IMR-90 (cell line): Measurements from ENCODE around the gene TCN1. TPM values are rescaled to one million over a fixed set of nuclear protein-coding genes. Genes with fewer than 3 reads are reported as not detected.

Source experiments
- ATAC-seq: fragments of 200-7000 bp; cut with Tn5 transposase; 2 replicates; pipeline ENCODE4 v1.9.1; 2020; ENCODE audit warnings: low read depth, mild to moderate bottlenecking, moderate library complexity
- BruUV-seq: library from RNA; stranded (reverse); fragments of 400-500 nt; replicated peaks from 2 replicates; lab custom pipeline; 2021; lab: Mats Ljungman, UMichigan
- CTCF ChIA-PET: fragments of 300-600 bp; formaldehyde crosslinking; extraction: SDS; loops from one replicate; lab custom pipeline; 2021; ENCODE audit warnings: antibody characterized with exemption; lab: Yijun Ruan, JAX
- POLR2A ChIA-PET: fragments of 300-600 bp; sonication (Branson Sonifier 250); formaldehyde crosslinking; loops from one replicate; lab custom pipeline; 2022; ENCODE audit warnings: antibody characterized with exemption; ENCODE audit not compliant: unreplicated experiment; lab: Charles Lee
- DNase-seq: peaks from one replicate; pipeline ENCODE4 v3.0.0; 2013
- H2AFZ ChIP-seq: replicated peaks from 2 replicates; pipeline ENCODE3; 2013; ENCODE audit warnings: low read length, mild to moderate bottlenecking; ENCODE audit not compliant: poor library complexity
- H2AK5ac ChIP-seq: 2 replicates; pipeline ENCODE4 v1.6.1; 2013; ENCODE audit warnings: low read depth, low read length, inconsistent platforms
- H2AK9ac ChIP-seq: replicated peaks from 2 replicates; pipeline ENCODE3; 2013; ENCODE audit warnings: mild to moderate bottlenecking, low read depth, low read length, moderate library complexity; ENCODE audit not compliant: poor library complexity
- H2BK120ac ChIP-seq: 2 replicates; pipeline ENCODE4 v1.6.1; 2013; ENCODE audit warnings: low read depth, low read length, inconsistent platforms
- H2BK15ac ChIP-seq: 3 replicates; pipeline ENCODE4 v1.6.1; 2013; ENCODE audit warnings: low read depth, low read length, inconsistent platforms
- H2BK20ac ChIP-seq: 2 replicates; pipeline ENCODE4 v1.6.1; 2013; ENCODE audit warnings: low read depth, mild to moderate bottlenecking, inconsistent platforms, low read length, moderate library complexity
- H2BK5ac ChIP-seq: 2 replicates; pipeline ENCODE4 v1.6.1; 2013; ENCODE audit warnings: mild to moderate bottlenecking, low read depth, low read length, inconsistent platforms; ENCODE audit not compliant: poor library complexity, severe bottlenecking
- H3K14ac ChIP-seq: replicated peaks from 2 replicates; pipeline ENCODE4 v1.6.1; 2013; ENCODE audit warnings: low read depth, low read length, inconsistent platforms
- H3K18ac ChIP-seq: 2 replicates; pipeline ENCODE4 v1.6.1; 2013; ENCODE audit warnings: low read depth, low read length, control low read depth
- H3K23ac ChIP-seq: 2 replicates; pipeline ENCODE4 v1.6.1; 2013; ENCODE audit warnings: low read depth, low read length, inconsistent platforms
- H3K27ac ChIP-seq: 2 replicates; pipeline ENCODE4 v1.5.1; 2013; ENCODE audit warnings: mild to moderate bottlenecking, control low read depth, low read length; ENCODE audit not compliant: insufficient read depth
- H3K27me3 ChIP-seq: 2 replicates; pipeline ENCODE4 v1.6.1; 2013; ENCODE audit warnings: low read length; ENCODE audit not compliant: control insufficient read depth, insufficient read depth
- H3K36me3 ChIP-seq: 2 replicates; pipeline ENCODE4 v1.6.1; 2013; ENCODE audit warnings: low read length, mixed read lengths; ENCODE audit not compliant: control insufficient read depth, insufficient read depth
- H3K4ac ChIP-seq: 2 replicates; pipeline ENCODE4 v1.6.1; 2013; ENCODE audit warnings: low read depth, low read length, inconsistent platforms
- H3K4me1 ChIP-seq: 2 replicates; pipeline ENCODE4 v1.6.1; 2013; ENCODE audit warnings: low read length, mixed read lengths; ENCODE audit not compliant: control insufficient read depth, insufficient read depth
- H3K4me2 ChIP-seq: 2 replicates; pipeline ENCODE4 v1.6.1; 2013; ENCODE audit warnings: low read depth, mild to moderate bottlenecking, control low read depth, low read length, moderate library complexity
- H3K4me3 ChIP-seq: 2 replicates; pipeline ENCODE4 v1.5.1; 2013; ENCODE audit warnings: low read depth, mild to moderate bottlenecking, control low read depth, low read length, moderate library complexity; ENCODE audit not compliant: insufficient read depth
- H3K56ac ChIP-seq: 2 replicates; pipeline ENCODE4 v1.6.1; 2013; ENCODE audit warnings: low read length, inconsistent platforms; ENCODE audit not compliant: insufficient read depth; ENCODE audit errors: extremely low read depth
- H3K79me1 ChIP-seq, 2 experiments: 2 replicates each; pipeline ENCODE4 v1.6.1; 2013; ENCODE audit warnings: low read length in 2 of 2, inconsistent platforms in 1 of 2, low read depth in 1 of 2
- H3K9ac ChIP-seq: 2 replicates; pipeline ENCODE4 v1.6.1; 2013; ENCODE audit warnings: low read depth, low read length, control low read depth
- H3K9me1 ChIP-seq: 2 replicates; pipeline ENCODE4 v1.6.1; 2013; ENCODE audit warnings: low read length, inconsistent platforms; ENCODE audit not compliant: insufficient read depth
- H3K9me3 ChIP-seq: 2 replicates; pipeline ENCODE4 v1.6.1; 2013; ENCODE audit warnings: low read length; ENCODE audit not compliant: control insufficient read depth, insufficient read depth
- H4K20me1 ChIP-seq: 2 replicates; pipeline ENCODE4 v1.6.1; 2013; ENCODE audit warnings: low read length, inconsistent platforms; ENCODE audit not compliant: insufficient read depth
- H4K5ac ChIP-seq: 2 replicates; pipeline ENCODE4 v1.6.1; 2013; ENCODE audit warnings: mild to moderate bottlenecking, low read depth, low read length, control low read depth
- H4K8ac ChIP-seq, 2 experiments: 2 replicates each; pipeline ENCODE4 v1.6.1; 2013; ENCODE audit warnings: low read depth in 2 of 2, low read length in 2 of 2, control low read depth in 1 of 2, inconsistent platforms in 1 of 2
- H4K91ac ChIP-seq: 2 replicates; pipeline ENCODE4 v1.6.1; 2013; ENCODE audit warnings: low read depth, low read length, inconsistent platforms; ENCODE audit not compliant: insufficient read depth
- CEBPB ChIP-seq: IDR thresholded peaks from 2 replicates; pipeline ENCODE4 v1.6.1; 2012; ENCODE audit warnings: low read depth, low read length, improper control_type of control experiment
- CHD1 ChIP-seq: IDR thresholded peaks from 2 replicates; pipeline ENCODE4 v1.6.1; 2012; ENCODE audit warnings: low read depth, low read length, improper control_type of control experiment
- MAFK ChIP-seq: IDR thresholded peaks from 2 replicates; pipeline ENCODE4 v1.6.1; 2012; ENCODE audit warnings: low read depth, low read length, improper control_type of control experiment
- NFE2L2 ChIP-seq: fragments of 150-350 bp; IDR thresholded peaks from 2 replicates; pipeline ENCODE4 v1.6.1; 2016; ENCODE audit warnings: low read depth, mild to moderate bottlenecking, low read length
- POLR2A ChIP-seq: IDR thresholded peaks from 2 replicates; pipeline ENCODE4 v1.6.1; 2012; ENCODE audit warnings: mild to moderate bottlenecking, low read depth, low read length
- RCOR1 ChIP-seq: IDR thresholded peaks from 2 replicates; pipeline ENCODE4 v1.6.1; 2012; ENCODE audit warnings: mild to moderate bottlenecking, low read length, improper control_type of control experiment; ENCODE audit not compliant: insufficient replicate concordance
- WGBS, 2 experiments: methylation state at CpG; one replicate each; pipeline versions ENCODE4 v1.1.5 to v1.1.7; 2013; ENCODE audit warnings: missing lambda C conversion rate in 2 of 2; ENCODE audit not compliant: insufficient read length in 1 of 2; ENCODE audit errors: extremely low coverage in 2 of 2; 5-methylcytosine and 5-hydroxymethylcytosine counted together
- dilution Hi-C: fragments of 300-500 bp; cut with HindIII; formaldehyde crosslinking; loops from one replicate; pipeline ENCODE4 v1.14.3; 2018; ENCODE audit warnings: low sequenced_read_pairs; ENCODE audit not compliant: unreplicated experiment
- in situ Hi-C: fragments of 300-500 bp; cut with MboI; formaldehyde crosslinking; loops from 3 replicates; pipeline ENCODE4 v1.14.3; 2019; ENCODE audit warnings: low sequenced_read_pairs, inconsistent platforms, mixed read lengths
- intact Hi-C: fragments of 100-400 bp; cut with micrococcal nuclease; formaldehyde crosslinking; loops from 2 replicates; pipeline ENCODE4 v1.10.0; 2022
- polyA plus RNA-seq, 3 experiments: library from polyadenylated mRNA; depleted of rRNA; stranded (reverse); fragments of >200 nt; gene quantifications; 2 replicates each; pipeline ENCODE4 v1.2.3, GENCODE V29; 2012; ENCODE audit warnings: low replicate concordance in 1 of 3
- total RNA-seq: library from RNA; depleted of rRNA; stranded (reverse); fragments of >200 nt; gene quantifications from 2 replicates; pipeline ENCODE4 v1.2.3, GENCODE V29; 2012

Gene TCN1
- total and polyA plus RNA-seq, 2 of the 4 experiments (the other 2 are of a cell fraction) = not detected

- Histone ChIP-seq H2AK9ac (no peak overlapping the region), H4K8ac (no peak overlapping the region), H3K4me1 (no peaks in the 10 kb centered on the region), H2BK120ac (no peak overlapping the region), H2AFZ (no peak overlapping the region), H3K56ac (no peak overlapping the region), H2BK15ac (no peak overlapping the region), H3K79me1 (no peaks in the 10 kb centered on the region), H3K23ac (no peak overlapping the region), H3K9me1 (no peaks in the 10 kb centered on the region), H3K14ac (no peak overlapping the region), H3K18ac (no peak overlapping the region), H3K9ac (no peak overlapping the region), H2AK5ac (no peak overlapping the region), H3K4me2 (no peak overlapping the region), H2BK5ac (no peak overlapping the region), H2BK20ac (no peak overlapping the region), H4K91ac (no peak overlapping the region), H4K20me1 (no peaks in the 10 kb centered on the region), H4K5ac (no peak overlapping the region), H3K36me3 (no peaks in the 10 kb centered on the region), H3K4me3 (no peak overlapping the region), H3K27ac (no peak overlapping the region), H3K9me3 (no peaks in the 10 kb centered on the region), H3K4ac (no peak overlapping the region), H3K27me3 (no peaks in the 10 kb centered on the region)
- ChIA-PET POLR2A (interaction anchor here (0.6 kb wide), 1 partner anchor 33 kb away, joined by 4 read pairs; no protein-coding TSS in a partner anchor), CTCF (no interaction called here)
- BruUV-seq = no TSS peak
- intact Hi-C loops (no loop called here), dilution Hi-C loops (no loop called here), in situ Hi-C loops (no loop called here)
- TF ChIP-seq CEBPB (no peak), POLR2A (no peak), NFE2L2 (no peak), MAFK (no peak), RCOR1 (no peak), CHD1 (no peak)
- DNase-seq (no peak), ATAC-seq (no peak)
- no CpG with 5 or more reads among the region's 2 CpGs for WGBS, 2 experiments
These were observed 1.7 kb upstream of the TCN1 start for GRCh38 chr11:59867946-59868345.
